Measurements from ENCODE around the gene MEGF11. TPM values are rescaled to one million over a fixed set of nuclear protein-coding genes. Genes with fewer than 3 reads are reported as not detected.

MEGF11 gene
- total RNA-seq, 1 donor from 2014 or later = under 0.01 TPM

GRCh38 chr15:65920121-65920520 lies 333.4 kb downstream of the MEGF11 start:
- no peak for DNase-seq (ENCODE audit: low read depth in 2 of 2)

DNA sequence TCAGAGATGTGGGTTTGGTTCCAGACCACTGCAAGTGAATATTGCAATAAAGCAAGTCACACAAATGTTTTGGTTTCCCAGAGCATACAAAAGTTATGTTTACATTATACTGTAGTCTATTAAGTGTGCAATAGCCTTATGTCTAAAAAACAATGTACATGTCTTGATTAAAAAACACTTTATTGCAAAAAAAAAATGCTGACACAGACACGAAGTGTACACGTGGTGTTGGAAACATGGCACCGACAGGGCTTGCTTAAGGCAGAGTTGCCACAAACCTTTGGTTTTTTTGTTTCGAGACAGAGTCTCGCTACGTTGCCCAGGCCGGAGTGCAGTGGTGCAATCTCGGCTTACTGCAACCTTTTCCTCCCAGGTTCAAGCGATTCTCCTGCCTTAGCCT lies 334.2 kb downstream of the MEGF11 start:
- DNase-seq (ENCODE audit: low read depth in 2 of 2) = no peak

GRCh38 chr15:65918945-65919344 lies 334.6 kb downstream of the MEGF11 start:
- no peak for DNase-seq (ENCODE audit: low read depth in 2 of 2)

GRCh38 chr15:65918357-65918920 lies 335.1 kb downstream of the MEGF11 start:
- no peak for DNase-seq (ENCODE audit: low read depth in 2 of 2)

GRCh38 chr15:65917936-65918335 lies 335.6 kb downstream of the MEGF11 start:
- DNase-seq (ENCODE audit: low read depth in 2 of 2) = no peak

GRCh38 chr15:65917407-65917756 lies 336.2 kb downstream of the MEGF11 start:
- DNase-seq (ENCODE audit: low read depth in 2 of 2) = no peak

GRCh38 chr15:65916664-65917406 lies 336.7 kb downstream of the MEGF11 start:
- DNase-seq (ENCODE audit: low read depth in 2 of 2) = peak; percentile 65 to 73

GRCh38 chr15:65916041-65916663 lies 337.4 kb downstream of the MEGF11 start:
- DNase-seq (ENCODE audit: low read depth in 2 of 2) = no peak

GRCh38 chr15:65914981-65915925 lies 338.3 kb downstream of the MEGF11 start:
- DNase-seq (ENCODE audit: low read depth in 2 of 2) = no peak

GRCh38 chr15:65914386-65914785 lies 339.2 kb downstream of the MEGF11 start:
- no peak for DNase-seq (ENCODE audit: low read depth in 2 of 2)

DNA sequence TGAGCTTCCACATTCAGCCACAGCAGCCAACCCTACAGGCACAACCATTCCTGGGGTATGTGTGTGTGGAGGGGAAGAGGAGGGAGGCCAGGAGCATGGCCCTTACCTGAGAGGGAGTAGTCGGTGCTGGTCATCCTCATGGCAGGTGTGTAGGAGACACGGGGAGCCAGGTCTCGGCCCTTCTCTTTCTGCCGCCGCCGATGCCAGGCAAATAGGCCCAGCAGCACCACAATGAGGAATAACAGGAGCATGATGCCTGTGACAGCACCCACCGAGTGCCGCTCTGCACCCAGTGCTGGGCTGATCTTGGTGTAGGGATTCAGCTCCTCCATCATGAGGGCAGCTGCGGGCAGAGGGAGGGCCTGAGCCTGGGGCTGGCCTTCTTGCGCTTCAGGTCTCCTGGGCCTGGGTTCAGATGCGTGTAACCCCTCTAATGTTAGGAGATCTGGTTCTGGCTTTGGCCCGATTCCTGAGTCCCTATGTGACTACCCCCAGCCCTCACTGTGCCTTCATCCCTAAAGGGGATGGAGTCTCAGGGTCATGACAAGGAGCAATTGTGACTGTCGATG lies 339.8 kb downstream of the MEGF11 start:
- no peak for DNase-seq (ENCODE audit: low read depth in 2 of 2)

DNA sequence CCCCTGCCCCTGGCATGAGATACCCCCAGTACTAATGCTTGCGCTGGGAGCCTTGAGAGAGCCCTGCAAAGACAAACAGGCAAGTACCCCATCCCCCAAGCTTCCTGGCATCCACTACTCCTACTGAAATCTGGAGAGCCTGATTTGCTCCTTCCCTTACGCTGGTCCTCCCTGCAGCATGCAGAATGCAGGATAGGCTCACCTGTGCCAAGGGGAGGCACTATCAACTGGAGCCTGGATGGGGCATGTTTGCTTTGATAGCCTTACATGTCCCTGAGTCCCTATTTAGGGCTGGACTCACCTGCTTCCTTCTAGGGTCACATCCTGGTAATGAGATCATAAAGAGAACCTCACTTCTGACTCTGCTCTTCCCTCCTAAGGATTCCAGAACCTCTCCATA lies 341.3 kb downstream of the MEGF11 start:
- DNase-seq (ENCODE audit: low read depth in 2 of 2) = no peak

DNA sequence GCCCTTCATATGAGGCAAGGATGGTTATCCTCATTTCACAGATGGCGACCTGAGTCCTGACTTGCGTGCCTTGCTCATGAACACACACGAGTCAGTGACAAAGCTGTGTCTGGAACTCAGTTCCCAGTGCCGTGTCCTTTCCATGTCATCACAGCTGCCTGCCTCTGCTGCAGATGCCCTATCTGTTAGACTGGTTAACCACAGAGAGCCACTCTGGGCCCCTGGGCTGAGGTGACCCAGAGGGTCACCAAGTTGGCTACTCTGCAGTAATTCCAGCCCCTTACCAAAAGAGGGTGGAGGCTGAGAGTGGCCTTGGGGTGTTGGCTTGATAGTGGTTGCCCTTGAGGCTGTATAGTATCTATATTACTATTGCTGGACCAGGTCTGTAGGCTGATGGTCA lies 343.2 kb downstream of the MEGF11 start:
- DNase-seq (ENCODE audit: low read depth in 2 of 2) = no peak

DNA sequence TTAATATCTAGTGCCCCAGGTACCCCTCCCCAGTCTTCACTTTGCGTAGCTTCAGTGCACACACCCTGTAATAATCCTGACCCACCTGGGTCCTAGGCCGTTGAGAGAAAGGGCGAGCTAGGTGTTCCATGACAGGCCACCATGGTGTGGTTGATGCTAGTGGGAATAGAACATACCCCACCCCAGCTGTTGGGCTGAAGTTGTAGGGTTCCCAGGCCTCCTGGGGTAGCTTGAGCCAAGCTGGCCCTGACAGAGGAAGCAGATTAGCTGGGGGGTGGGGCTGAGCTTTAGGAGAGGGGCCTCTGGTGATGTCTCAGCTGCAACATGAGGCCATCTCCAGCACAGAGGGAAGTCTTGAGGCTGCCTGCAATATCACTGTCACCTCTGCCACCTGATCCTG lies 343.7 kb downstream of the MEGF11 start:
- DNase-seq (ENCODE audit: low read depth in 2 of 2) = no peak

DNA sequence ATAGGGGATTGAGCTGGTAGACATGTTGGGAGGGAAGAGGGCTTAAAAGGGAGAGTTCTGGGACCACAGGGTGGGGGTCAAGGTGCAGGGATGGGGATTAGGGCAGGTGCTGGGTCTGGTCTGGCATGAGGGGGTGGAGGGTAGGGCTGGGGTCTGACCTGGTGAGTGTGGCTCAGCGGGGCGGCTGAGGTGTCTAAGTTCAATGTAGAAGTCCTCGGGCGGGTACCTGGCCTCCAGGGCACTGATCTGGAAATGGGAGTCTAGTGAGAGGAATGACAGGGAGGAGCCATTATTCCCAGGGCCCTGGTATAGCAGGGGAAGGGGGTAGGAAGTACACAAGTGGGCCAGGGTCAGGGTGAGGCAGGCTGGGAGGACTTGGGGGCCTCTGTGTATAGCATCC lies 344.7 kb downstream of the MEGF11 start:
- DNase-seq (ENCODE audit: low read depth in 2 of 2) = no peak

GRCh38 chr15:65907661-65908060 lies 345.9 kb downstream of the MEGF11 start:
- DNase-seq (ENCODE audit: low read depth in 2 of 2) = no peak

- DNase-seq (ENCODE audit: low read depth in 2 of 2) = no peak
Observed at GRCh38 chr15:65906396-65906795, 347.2 kb downstream of the MEGF11 start.

DNA sequence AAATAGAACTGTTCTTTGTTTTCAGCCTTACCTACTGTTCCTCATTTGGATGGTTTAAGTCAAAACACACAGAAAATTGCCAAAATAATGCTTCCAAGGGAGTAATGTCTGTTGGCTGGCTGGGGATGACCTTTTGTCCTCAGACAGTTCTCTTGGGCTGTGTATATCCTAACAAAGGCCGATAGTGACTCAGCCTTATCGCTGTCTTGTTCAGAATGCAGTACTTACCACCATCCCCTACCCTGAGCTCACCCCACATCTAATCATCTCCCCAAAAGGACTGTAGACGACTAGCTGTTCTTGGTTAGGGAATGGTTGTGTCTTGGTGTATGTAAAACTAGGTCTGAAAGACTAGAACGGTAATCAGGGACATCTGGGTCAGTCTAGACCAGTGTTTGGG lies 349.2 kb downstream of the MEGF11 start:
- peak in 1 of 2 donors; percentile 15 for DNase-seq (ENCODE audit: low read depth in 2 of 2)

GRCh38 chr15:65903296-65904073 lies 350.1 kb downstream of the MEGF11 start:
- peak in 1 of 2 donors; percentile 28 for DNase-seq (ENCODE audit: low read depth in 2 of 2)

DNA sequence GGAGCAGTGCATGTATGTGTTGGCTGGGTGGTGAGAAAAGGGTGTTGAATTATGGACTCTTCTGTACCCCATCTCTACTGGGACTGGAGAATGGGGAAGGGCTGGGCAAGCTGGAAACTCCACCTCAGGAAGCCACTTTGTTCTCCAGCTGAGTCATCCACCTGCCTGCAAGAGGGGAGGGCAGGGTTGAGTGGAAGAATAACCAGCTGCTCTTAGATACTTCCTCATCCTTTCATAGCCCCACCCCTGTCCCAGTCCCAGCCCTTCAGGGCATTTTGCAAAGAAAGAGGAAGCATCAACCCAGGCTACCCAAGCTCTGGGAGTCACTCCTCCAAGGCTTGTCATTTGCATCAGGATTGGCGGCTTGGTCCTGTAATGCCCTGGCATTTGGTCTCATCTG lies 351.2 kb downstream of the MEGF11 start:
- DNase-seq (ENCODE audit: low read depth in 2 of 2) = peak; percentile 52 to 62

GRCh38 chr15:65901836-65902235 lies 351.7 kb downstream of the MEGF11 start:
- DNase-seq (ENCODE audit: low read depth in 2 of 2) = no peak
